Colonic mucosa (tissue), 4 donors: ENCODE data around the gene CARD11. TPM values are rescaled to one million over a fixed set of nuclear protein-coding genes. Genes with fewer than 3 reads are reported as not detected.

Experiments used
- DNase-seq: peaks from one replicate; pipeline ENCODE4 v3.0.0-alpha.2; 2020
- H3K27ac ChIP-seq: fragments of 200-600 bp; one replicate; pipeline ENCODE4 v1.8.0; 2021
- H3K27me3 ChIP-seq: fragments of 200-600 bp; one replicate; pipeline ENCODE4 v1.8.0; 2021
- H3K36me3 ChIP-seq: fragments of 200-600 bp; one replicate; pipeline ENCODE4 v1.8.0; 2021
- H3K4me1 ChIP-seq: fragments of 200-600 bp; one replicate; pipeline ENCODE4 v1.8.0; 2021; ENCODE audit warnings: mild to moderate bottlenecking
- H3K4me3 ChIP-seq: fragments of 200-600 bp; one replicate; pipeline ENCODE4 v1.8.0; 2021
- H3K9ac ChIP-seq, 2 donors: one replicate each; pipeline ENCODE4 v1.7.0; 2013; ENCODE audit warnings: control low read depth in 2 of 2, low read depth in 2 of 2, low read length in 2 of 2
- H3K9me3 ChIP-seq: fragments of 200-600 bp; one replicate; pipeline ENCODE4 v1.8.0; 2021
- intact Hi-C: fragments of 100-400 bp; cut with DNase I; formaldehyde crosslinking; loops from one replicate; pipeline ENCODE4 v1.14.1; 2022
- total RNA-seq, 2 donors: library from RNA; stranded (reverse); fragmentation: NEBNext Ultra II Directional in 1 of 2; extraction: Animal tissue kit (Norgen Biotek cat#: 25700) in 1 of 2; gene quantifications; one replicate each; pipeline ENCODE4 v1.2.1, GENCODE V29; 2021
- TF ChIP-seq, protein P1 (sequence below): fragments of 200-600 bp; IDR thresholded peaks from one replicate; pipeline ENCODE4 v1.8.0; 2022; ENCODE audit warnings: antibody characterized with exemption, mild to moderate bottlenecking
- donor health status: healthy.
- donor health status: DM: no; HTN: no; CAD: no.
- donor health status: DM: no; HTN: no; CAD: no.

Gene CARD11
- total RNA-seq, 2 donors from 2014 or later, result 1.8 to 5.0 TPM

DNA sequence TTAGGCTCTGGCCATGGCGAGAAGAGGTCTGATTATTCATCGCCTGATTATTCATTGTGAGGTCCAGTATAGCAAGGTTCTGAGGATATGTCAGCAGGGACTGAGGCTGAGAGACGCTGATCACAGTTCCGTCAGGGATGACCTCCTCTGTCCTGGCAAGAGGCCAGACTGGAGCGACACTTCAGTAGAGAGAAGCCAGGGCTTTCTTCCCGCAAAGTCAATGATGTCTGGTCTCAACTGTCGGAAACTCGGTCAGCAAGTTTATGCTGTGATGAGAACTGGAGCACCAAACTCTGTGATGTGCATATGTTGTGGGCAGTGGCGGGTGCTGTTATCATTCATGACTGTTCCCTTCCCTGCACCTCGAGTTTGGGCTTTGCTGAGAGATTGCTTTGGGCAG lies 170.5 kb downstream of the CARD11 start:
- intact Hi-C loops, result no loop called here
- TF ChIP-seq, protein P1, sequence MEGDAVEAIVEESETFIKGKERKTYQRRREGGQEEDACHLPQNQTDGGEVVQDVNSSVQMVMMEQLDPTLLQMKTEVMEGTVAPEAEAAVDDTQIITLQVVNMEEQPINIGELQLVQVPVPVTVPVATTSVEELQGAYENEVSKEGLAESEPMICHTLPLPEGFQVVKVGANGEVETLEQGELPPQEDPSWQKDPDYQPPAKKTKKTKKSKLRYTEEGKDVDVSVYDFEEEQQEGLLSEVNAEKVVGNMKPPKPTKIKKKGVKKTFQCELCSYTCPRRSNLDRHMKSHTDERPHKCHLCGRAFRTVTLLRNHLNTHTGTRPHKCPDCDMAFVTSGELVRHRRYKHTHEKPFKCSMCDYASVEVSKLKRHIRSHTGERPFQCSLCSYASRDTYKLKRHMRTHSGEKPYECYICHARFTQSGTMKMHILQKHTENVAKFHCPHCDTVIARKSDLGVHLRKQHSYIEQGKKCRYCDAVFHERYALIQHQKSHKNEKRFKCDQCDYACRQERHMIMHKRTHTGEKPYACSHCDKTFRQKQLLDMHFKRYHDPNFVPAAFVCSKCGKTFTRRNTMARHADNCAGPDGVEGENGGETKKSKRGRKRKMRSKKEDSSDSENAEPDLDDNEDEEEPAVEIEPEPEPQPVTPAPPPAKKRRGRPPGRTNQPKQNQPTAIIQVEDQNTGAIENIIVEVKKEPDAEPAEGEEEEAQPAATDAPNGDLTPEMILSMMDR, result no peak
- Histone ChIP-seq H3K27ac (no peak overlapping the region), H3K9ac (no peak overlapping the region), H3K9me3 (no peaks in the 10 kb centered on the region), H3K27me3 (no peaks in the 10 kb centered on the region), H3K4me3 (no peak overlapping the region), H3K36me3 (no peaks in the 10 kb centered on the region), H3K4me1 (no peaks in the 10 kb centered on the region)
- no peak for DNase-seq

DNA sequence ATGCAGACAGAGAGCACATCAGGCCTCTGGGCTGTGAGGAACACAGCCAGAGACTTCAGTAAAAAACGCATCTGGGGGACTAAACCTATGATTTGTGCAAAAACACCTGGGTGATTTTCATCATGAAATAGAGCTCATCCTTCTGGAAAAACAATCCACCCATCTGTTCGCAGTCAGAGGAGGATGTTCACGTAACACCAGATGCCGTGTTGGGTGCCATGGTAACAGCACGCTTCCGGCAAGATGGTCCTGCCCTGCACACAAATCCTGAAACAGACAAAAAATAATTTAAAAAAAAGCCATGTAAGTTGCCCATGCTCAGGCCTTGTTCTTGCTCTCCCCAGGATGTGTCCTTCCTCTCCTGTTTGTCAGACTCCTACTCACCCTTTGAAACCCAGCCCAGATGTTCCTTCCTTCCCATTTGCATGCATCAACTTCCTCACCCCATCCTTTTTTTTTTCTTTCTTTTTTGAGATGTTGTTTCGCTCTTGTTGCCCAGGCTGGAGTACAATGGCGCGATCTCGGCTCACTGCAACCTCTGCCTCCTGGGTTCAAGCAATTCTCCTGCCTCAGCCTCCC lies 171.3 kb downstream of the CARD11 start:
- Histone ChIP-seq H3K27me3 (no peaks in the 10 kb centered on the region), H3K9me3 (no peaks in the 10 kb centered on the region), H3K36me3 (no peaks in the 10 kb centered on the region), H3K27ac (no peak overlapping the region), H3K9ac (no peak overlapping the region), H3K4me1 (no peaks in the 10 kb centered on the region), H3K4me3 (no peak overlapping the region)
- DNase-seq, result no peak
- intact Hi-C loops, result no loop called here
- TF ChIP-seq, protein P1, result no peak

DNA sequence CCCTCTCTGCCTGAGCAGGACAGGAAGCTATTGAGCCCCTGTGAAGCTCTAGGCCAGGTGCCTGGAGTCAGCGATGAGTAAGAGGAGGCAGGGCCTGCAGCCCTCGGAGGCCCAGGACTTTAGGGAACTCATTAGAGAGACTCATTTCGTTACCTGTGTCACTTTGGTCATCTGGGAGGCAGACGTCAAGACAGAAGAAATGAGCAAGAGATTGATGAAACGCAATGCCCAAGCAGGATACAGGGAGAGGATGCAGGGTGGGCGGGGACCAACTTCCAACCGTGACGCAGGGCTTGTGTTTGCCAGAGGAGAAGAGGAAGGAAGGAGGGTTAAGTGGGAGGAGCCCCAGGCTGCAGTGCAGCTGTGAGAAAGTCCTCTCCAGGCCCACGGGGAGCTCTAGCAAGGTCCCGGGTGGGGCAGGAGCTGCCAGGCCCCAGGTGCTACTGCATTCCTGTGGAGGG lies 173.2 kb downstream of the CARD11 start:
- no peak overlapping the region for H3K9ac ChIP-seq
- H3K27ac ChIP-seq, result no peak overlapping the region
- H3K36me3 ChIP-seq, result no peaks in the 10 kb centered on the region
- H3K4me1 ChIP-seq, result no peaks in the 10 kb centered on the region
- intact Hi-C loops, result no loop called here
- no peak overlapping the region for H3K4me3 ChIP-seq
- DNase-seq, result peak; percentile 67
- H3K9me3 ChIP-seq, result no peaks in the 10 kb centered on the region
- TF ChIP-seq, protein P1, result no peak
- no peaks in the 10 kb centered on the region for H3K27me3 ChIP-seq

DNA sequence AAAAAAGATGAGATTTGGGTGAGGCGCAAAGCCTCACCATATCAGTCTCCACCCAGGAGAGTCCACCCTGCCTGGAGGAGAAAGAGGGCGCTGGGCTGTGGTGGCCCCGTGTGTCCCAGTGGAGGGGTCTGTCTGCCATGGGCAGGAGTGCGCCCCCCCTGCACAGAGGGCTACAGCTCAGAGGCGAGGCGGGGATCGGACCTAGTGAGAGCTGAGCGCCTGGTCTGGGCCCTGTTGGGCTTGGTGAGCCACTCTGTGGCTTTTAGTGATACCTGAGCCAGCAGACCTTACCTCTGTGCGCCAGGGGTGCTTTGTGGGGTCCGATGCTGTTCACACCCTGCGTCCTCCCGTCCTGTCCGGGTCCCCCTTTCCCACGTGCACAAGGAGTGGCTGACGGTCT lies 173.7 kb downstream of the CARD11 start:
- intact Hi-C loops, result loop anchor here (10.0 kb wide), 1 partner anchor 1025 kb away; no protein-coding TSS in a partner anchor
- Histone ChIP-seq H3K4me1 (no peaks in the 10 kb centered on the region), H3K27me3 (no peaks in the 10 kb centered on the region), H3K36me3 (no peaks in the 10 kb centered on the region), H3K4me3 (no peak overlapping the region), H3K9me3 (no peaks in the 10 kb centered on the region), H3K27ac (no peak overlapping the region), H3K9ac (no peak overlapping the region)
- no peak for DNase-seq
- TF ChIP-seq, protein P1, result no peak

DNA sequence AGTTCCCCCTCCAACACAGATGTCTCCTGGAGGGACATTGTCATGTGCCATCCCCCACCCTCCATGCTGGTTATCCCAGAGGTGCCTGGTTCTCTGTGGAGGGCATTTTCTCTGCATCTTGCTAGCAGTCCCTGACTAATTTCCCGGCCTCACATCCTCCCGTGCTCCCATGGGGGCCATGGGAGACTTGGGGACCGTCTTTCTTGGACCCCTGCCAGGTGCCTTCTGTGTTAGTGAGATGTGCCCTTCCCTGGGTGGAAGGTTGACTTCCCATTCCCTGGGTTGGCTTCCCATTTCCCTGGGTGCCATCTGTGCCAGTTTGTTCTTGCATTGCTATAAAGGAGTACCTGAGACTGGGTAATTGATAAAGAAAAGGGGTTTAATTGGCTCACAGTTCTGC lies 177.1 kb downstream of the CARD11 start:
- Histone ChIP-seq H3K36me3 (no peaks in the 10 kb centered on the region), H3K27ac (no peak overlapping the region), H3K9ac (no peak overlapping the region), H3K9me3 (no peaks in the 10 kb centered on the region), H3K4me3 (no peak overlapping the region), H3K27me3 (no peaks in the 10 kb centered on the region), H3K4me1 (no peaks in the 10 kb centered on the region)
- no peak for DNase-seq
- intact Hi-C loops, result loop anchor here (10.0 kb wide), 1 partner anchor 1028 kb away; no protein-coding TSS in a partner anchor
- TF ChIP-seq, protein P1, result no peak
